Measurements from ENCODE around the gene SPATA13. TPM values are rescaled to one million over a fixed set of nuclear protein-coding genes. Genes with fewer than 3 reads are reported as not detected.

Gene SPATA13
- total and polyA plus RNA-seq, 2 experiments from 2014 or later: 12.4 to 19.4 TPM

DNA sequence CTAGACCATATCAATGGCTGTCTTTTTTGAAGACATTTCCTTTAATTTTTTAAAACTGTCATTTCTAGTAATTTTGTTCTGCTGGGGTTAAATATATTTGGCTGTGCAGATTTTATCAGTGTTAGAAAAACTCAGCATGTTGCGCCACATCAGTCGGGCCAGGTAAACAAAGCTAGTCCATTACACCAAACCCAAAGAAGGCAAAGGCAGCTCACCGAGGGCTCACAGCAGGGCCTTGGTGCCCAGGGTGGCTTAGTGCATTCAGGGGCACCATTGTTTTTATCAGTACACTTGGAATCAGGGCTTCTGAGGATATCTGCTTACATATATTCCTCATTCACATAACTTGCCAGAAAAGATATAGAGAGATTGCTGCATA is 22.2 kb downstream of the SPATA13 start:
- WGBS (ENCODE audit: low lambda C conversion rate, missing lambda C conversion rate): 76% methylated on average over 3 of the region's 3 CpGs
- Histone ChIP-seq H2AFZ (no peak overlapping the region), H3K4me1 (ENCODE audit: insufficient read depth) (peaks cover 28% of the 10 kb centered on the region), H3K4me2 (peak overlapping the region; percentile 67), H3K9me2 (replicated peaks; ENCODE audit: insufficient read depth) (no peaks in the 10 kb centered on the region), H3K4me3 (no peak overlapping the region), H3K36me3 (replicated peaks; ENCODE audit: insufficient read depth, low read depth) (no peaks in the 10 kb centered on the region), H3K27ac (peak overlapping the region; percentile 94), H3K27me3 (no peaks in the 10 kb centered on the region), H3K79me2 (peaks cover 29% of the 10 kb centered on the region), H3K9me3 (ENCODE audit: low read depth) (no peaks in the 10 kb centered on the region), H4K20me1 (ENCODE audit: insufficient read depth, poor library complexity, severe bottlenecking) (no peaks in the 10 kb centered on the region)
- DNase-seq (ENCODE audit: low spot score): no peak
- TF ChIP-seq, protein P1, sequence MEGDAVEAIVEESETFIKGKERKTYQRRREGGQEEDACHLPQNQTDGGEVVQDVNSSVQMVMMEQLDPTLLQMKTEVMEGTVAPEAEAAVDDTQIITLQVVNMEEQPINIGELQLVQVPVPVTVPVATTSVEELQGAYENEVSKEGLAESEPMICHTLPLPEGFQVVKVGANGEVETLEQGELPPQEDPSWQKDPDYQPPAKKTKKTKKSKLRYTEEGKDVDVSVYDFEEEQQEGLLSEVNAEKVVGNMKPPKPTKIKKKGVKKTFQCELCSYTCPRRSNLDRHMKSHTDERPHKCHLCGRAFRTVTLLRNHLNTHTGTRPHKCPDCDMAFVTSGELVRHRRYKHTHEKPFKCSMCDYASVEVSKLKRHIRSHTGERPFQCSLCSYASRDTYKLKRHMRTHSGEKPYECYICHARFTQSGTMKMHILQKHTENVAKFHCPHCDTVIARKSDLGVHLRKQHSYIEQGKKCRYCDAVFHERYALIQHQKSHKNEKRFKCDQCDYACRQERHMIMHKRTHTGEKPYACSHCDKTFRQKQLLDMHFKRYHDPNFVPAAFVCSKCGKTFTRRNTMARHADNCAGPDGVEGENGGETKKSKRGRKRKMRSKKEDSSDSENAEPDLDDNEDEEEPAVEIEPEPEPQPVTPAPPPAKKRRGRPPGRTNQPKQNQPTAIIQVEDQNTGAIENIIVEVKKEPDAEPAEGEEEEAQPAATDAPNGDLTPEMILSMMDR (IDR thresholded peaks at IDR 0.05; ENCODE audit: poor library complexity): no peak
- no peak for TF ChIP-seq EZH2phosphoT487 (IDR thresholded peaks at IDR 0.05; ENCODE audit: low read depth, severe bottlenecking, unreplicated experiment)
- TF ChIP-seq EZH2 (IDR thresholded peaks at IDR 0.05; ENCODE audit: borderline replicate concordance): no peak

DNA sequence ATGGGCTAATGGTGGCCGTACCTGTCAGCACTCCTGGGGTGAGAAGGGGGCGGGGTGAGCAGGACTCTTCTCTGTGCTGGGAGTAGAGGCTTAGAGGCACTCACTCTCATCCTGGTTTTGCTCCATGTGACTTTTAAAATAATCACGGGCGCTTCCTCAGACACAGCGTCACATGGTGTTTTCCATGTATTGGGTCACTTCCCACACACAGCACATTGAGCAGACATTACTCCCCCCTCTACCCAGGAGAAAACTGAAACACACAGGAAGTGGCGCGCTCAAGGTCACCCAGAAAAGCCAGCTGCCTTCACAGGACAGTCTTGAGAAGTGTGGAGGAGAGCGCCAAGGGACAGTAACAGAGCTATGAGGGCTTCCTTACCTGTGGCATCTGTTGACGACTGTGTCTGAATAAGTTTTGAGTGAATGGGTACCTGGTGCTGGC is 23.2 kb downstream of the SPATA13 start:
- Histone ChIP-seq H3K36me3 (replicated peaks; ENCODE audit: insufficient read depth, low read depth) (no peaks in the 10 kb centered on the region), H3K4me1 (ENCODE audit: insufficient read depth) (peaks cover 28% of the 10 kb centered on the region), H3K4me3 (no peak overlapping the region), H3K9me3 (ENCODE audit: low read depth) (no peaks in the 10 kb centered on the region), H3K27me3 (no peaks in the 10 kb centered on the region), H3K9me2 (replicated peaks; ENCODE audit: insufficient read depth) (no peaks in the 10 kb centered on the region), H2AFZ (no peak overlapping the region), H3K27ac (peak overlapping the region; percentile 94), H3K4me2 (peak overlapping the region; percentile 67), H3K79me2 (peaks cover 21% of the 10 kb centered on the region), H4K20me1 (ENCODE audit: insufficient read depth, poor library complexity, severe bottlenecking) (no peaks in the 10 kb centered on the region)
- DNase-seq (ENCODE audit: low spot score): peak; percentile 58
- TF ChIP-seq EZH2 (IDR thresholded peaks at IDR 0.05; ENCODE audit: borderline replicate concordance) (no peak), EZH2phosphoT487 (IDR thresholded peaks at IDR 0.05; ENCODE audit: low read depth, severe bottlenecking, unreplicated experiment) (no peak)
- TF ChIP-seq, protein P1 (IDR thresholded peaks at IDR 0.05; ENCODE audit: poor library complexity): no peak
- WGBS (ENCODE audit: low lambda C conversion rate, missing lambda C conversion rate): 79% methylated on average over 9 of the region's 9 CpGs

DNA sequence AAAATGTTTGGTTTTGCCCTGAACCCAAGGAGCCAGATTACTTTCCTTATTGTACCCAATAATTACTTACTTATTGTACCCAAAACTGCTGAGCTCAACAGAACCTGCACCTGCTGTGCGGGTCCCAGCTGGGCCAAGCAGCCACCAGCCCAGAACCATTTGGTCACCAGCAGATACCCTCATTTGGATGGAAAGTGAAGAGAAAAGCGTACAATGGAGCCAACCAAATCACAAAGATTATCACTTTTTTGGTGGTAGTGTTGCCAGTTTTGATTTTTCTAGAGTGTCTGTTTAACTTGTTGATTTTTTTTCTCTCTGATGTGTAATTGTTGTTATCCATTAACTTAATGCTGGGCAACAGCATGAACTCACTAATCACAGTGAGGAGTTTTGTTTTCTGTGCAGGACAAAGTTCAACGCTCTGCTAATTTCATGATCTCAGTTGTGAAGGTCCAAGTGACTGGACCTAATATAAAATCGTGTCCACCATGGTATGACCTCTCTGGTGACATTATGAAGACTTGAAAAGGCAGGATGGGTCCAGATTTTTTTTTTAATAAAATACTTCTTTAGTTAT is 23.8 kb downstream of the SPATA13 start:
- H3K79me2 ChIP-seq: peaks cover 18% of the 10 kb centered on the region
- peak; percentile 62 for DNase-seq (ENCODE audit: low spot score)
- TF ChIP-seq EZH2phosphoT487 (IDR thresholded peaks at IDR 0.05; ENCODE audit: low read depth, severe bottlenecking, unreplicated experiment) (no peak), EZH2 (IDR thresholded peaks at IDR 0.05; ENCODE audit: borderline replicate concordance) (no peak)
- TF ChIP-seq, protein P1 (IDR thresholded peaks at IDR 0.05; ENCODE audit: poor library complexity): no peak
- no peaks in the 10 kb centered on the region for H3K27me3 ChIP-seq
- no peaks in the 10 kb centered on the region for H3K9me3 ChIP-seq (ENCODE audit: low read depth)
- no peak overlapping the region for H3K4me3 ChIP-seq
- H3K4me2 ChIP-seq: peak overlapping the region; percentile 67
- peak overlapping the region; percentile 94 for H3K27ac ChIP-seq
- H2AFZ ChIP-seq: no peak overlapping the region
- no peaks in the 10 kb centered on the region for H3K36me3 ChIP-seq (replicated peaks; ENCODE audit: insufficient read depth, low read depth)
- H4K20me1 ChIP-seq (ENCODE audit: insufficient read depth, poor library complexity, severe bottlenecking): no peaks in the 10 kb centered on the region
- H3K4me1 ChIP-seq (ENCODE audit: insufficient read depth): peaks cover 28% of the 10 kb centered on the region
- WGBS (ENCODE audit: low lambda C conversion rate, missing lambda C conversion rate): 72% methylated on average over 4 of the region's 4 CpGs
- H3K9me2 ChIP-seq (replicated peaks; ENCODE audit: insufficient read depth): no peaks in the 10 kb centered on the region
